Measurements from ENCODE around the gene EHBP1.

Gene EHBP1

DNA sequence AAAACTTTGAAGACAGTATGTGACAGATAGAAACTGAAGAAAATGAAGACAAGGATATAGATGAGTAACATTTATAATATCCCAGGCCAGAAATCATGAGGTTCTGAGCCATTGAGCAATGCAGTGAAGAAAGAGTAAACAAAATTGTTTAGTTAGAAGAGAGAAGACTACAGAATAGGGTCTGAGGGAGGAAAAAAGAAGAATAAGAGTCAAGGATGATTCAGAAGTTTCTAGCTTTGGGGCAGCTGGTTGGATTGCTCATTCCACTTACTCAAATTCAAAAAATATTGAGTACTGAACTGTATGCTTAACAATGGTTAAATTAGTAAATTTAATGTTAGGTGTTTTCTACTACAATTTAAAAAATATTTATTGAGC is 190.1 kb downstream of the EHBP1 start:
- no peak for DNase-seq

DNA sequence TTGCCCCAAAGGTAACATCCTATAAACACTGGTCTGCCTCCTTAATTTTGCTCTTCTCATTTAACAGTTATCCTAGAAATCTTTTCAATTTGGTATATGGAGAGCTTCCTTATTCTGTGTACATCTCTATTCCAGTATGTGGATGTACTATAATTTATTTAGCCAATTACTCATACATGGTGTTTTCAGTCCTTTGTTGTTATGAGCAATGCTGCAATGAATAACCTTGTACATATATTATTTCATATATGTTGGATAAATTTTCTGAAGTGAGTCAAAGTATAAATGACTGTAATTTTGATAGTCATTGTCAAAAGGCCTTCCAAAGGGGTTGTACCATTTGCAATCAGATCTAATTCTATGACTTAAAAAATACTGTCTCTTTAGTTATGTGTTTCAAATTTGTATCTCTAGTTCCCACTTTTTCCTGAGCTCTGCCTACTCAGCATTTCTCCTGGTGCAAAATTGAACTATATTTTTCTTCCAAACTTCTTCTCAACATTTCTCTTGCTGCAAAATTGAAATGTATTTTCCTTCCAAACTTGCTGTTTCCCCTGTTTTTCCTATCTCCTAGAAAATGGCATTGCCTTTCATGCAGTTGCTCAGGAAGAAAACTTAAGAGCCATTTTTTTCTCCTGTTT is 191.8 kb downstream of the EHBP1 start:
- DNase-seq: no peak

DNA sequence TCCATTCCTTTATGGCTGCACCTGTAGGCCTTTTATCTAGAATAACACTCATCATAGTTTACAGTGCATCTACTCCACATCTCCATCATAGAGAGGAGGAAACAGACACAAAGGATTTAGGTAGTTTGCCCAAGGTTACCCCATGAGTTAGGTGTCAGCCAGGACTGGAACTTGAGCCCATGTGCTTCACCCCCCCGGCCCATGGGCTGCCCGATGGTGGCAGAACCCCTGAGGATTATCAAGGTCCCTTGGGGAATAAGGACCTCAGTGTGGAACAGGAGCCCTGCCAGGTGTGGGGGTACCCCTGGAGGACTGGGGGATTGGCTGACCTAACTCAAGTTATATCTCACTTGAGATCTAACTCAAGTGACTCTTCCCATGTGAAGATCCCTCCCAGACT is 198.8 kb downstream of the EHBP1 start:
- DNase-seq: no peak

DNA sequence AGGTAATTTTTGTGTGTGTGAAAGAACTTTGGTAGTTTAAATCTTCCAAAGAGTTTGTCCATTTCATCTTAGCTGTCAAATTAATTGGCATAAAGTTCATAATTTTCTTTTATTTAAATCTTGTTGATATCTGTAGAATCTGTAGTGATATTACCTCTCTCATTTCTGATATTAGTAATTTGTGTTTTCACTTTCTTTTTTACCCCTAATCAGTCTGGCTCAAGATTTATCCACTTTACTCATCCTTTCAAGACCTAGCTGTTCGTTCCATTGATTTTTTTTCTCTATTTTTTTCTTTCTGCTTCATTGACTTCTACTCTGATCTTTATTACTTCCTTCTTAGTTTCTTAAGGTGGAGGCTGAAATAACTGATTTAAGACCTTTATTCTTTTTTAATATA is 202.6 kb downstream of the EHBP1 start:
- DNase-seq: no peak

DNA sequence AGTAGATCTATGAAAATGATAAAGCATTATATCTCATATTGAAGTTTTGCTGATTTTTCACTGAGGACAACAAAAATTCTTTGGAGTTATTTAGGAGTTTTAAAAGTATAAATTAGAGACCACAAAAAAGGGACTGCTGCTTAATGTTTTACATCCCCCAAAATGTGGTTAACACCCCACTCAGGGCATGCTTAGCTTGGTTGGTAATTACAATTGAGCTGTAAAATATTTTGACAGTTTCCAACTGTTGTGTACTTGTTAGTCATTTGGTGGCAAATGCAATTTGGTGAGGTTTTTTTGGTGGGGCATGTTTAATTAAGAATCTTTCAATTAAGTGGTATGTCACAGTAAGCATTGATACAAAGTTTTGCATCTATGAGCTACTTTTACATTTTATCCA is 207.8 kb downstream of the EHBP1 start:
- no peak for DNase-seq

DNA sequence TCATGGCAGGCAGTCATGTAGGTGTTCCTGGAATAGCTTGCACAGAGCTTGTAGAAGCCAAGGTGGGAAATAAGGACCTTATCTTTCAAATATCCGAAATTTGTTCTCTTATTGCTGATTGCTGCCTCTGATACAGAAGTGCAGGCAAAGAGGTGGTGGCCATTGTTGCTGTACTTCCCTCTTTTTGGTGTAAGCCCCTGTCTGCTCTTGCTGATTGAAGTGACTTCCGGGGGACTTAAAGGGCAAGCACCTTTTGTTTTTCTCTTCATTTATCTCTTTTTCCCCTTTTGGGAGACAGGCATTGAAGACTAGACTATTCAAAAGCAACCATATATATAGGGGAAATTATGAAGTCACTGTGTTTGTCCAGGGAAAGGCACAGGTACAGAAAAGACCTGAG is 213.5 kb downstream of the EHBP1 start:
- no peak for DNase-seq

DNA sequence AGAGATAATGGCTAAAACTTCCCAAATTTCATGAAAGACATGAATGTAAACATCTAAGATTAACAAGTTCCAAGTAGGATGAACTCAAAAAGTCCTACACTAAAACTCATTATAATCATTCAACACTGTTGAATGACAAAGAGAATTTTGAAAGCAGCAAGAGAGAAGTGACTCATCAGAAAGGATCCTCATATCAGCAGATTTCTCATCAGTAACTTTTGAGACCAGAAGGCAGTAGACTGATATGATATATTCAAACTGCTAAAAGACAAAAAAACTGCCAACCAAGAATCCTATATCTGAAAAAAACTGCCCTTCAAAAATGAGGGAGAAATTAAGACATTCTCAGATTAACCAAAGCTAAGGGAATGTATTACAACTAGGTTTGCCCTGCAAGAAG is 214.6 kb downstream of the EHBP1 start:
- no peak for DNase-seq

DNA sequence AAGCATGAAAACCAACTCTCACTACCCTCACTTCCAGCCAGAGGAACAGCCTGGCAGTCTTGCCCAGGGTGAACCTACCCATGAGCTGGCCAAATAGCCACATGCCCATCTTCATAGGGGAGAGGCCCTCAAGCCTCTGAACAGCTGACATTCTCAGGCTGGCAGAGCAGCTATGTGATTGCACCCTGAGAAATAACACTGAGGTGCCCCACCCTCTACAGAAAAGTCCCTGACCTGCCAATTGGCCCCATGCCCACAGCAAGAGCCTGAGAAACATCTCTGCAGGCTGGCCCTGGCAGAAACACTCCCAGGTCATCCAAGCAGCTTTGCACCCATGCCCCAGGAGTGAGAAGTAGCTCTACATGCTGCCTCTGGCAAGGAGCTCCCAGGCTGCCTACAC is 217.7 kb downstream of the EHBP1 start:
- DNase-seq: no peak

DNA sequence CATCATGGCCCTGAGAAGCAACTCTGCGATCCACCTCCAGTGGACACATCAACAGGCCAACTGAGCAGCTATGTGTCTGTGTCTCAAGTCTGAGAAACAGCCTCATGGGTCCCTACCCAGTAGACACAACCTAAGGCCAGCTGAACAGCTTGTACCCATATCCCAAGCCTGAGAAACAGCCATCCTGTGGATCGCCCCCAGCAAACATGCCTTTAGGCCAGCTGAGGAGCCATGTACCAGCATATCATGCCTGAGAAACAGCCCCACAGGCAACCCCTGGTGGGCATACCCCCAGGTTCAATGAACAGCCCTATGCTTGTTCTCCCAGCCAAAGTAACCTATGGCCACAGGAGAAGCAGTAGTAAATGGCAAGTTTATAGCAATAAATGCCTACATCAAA is 218.4 kb downstream of the EHBP1 start:
- no peak for DNase-seq

DNA sequence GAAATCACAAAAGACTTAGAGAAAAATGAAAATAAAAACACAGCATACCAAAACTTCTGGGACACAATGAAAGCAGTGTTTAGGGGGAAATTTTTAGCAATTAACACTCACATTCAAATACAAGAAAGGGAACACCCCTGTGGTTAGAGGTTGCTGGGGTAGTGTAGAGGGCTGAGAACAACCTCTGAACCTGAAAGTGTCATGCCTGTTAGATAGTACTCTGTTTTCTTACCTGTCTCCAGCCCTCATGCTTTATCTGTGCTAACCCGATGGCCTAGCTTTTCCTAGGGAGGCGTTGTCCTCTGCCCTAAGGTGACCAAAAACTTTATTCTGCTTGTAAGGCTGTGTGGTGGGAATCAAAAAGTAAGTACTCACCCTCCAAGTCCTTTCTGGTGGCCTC is 222.5 kb downstream of the EHBP1 start:
- no peak for DNase-seq

DNA sequence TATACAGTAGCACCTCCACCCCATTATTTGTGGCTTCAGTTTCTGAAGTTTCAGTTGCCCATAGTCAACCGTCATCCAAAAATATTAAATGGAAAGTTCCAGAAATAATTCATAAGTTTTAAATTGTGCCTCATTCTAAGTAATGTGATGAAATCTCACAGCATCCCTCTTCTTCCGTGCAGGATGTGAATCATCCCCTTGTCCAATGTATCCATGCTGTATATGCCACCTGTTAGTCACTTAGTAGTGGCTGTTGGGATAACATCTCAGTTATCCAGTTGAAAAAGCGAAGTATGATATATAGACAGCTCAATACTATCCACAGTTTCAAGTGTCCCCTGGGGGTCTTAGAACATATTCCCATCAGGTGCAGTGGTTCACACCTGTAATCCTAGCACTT is 226.0 kb downstream of the EHBP1 start:
- no peak for DNase-seq

DNA sequence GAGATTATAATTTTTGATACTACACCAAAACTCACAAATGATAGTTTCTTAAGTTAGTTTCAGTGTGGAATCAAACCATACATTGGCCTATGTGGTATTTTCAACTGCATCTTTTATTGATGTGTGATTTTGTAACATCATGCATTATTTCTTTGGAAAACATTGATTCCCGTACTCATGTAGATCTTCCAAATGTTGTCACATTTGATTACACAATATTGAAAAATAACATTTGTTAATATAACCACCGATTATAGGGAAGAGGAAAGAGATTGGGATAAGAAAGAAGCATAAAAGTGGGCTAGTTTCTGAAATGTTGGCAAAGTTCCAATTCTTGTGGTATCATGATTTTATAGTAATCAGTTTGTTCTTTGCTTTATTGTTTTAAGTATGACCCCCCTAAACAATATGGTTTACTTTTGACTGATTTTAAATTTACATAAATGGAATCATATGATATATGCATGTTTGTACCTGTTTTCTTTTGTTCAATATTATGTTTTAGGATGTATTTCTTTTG is 227.9 kb downstream of the EHBP1 start:
- no peak for DNase-seq

DNA sequence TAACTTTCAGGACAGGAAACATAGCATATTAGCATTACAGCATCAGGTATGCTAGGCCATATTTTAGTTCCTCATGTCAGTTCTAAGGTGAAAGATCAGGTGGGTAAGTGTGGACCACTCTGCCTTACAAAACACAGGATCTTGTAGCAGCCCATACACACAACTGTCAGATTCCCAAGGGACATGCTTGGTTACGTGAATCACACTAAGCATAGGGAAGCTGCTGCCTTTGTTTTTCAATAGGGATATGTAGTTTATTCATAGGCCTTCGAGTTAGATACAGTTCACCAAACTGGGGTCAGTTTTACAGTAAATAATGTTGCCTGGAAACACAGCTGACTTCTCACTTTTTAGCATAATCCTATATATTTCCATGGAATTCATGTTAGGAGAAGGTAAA is 229.0 kb downstream of the EHBP1 start:
- DNase-seq: no peak

DNA sequence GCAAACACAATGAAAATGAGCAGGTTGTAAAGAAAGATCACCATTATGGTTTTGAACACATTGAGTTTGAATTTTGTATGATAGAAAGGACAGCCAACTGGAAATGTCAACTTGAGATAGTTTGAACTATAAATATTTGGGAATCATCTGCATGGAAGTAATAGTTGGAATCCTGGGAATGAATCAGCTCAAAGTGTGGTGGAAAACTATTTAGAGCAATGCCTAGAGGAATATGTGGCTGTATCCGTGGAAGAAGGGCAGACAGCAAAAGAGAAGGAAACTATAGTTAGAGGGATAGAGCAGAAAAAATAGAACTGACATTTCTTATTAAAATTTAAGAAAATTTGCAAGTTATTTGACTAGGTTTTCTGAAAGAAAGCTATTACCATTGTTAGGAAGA is 232.6 kb downstream of the EHBP1 start:
- DNase-seq: no peak

DNA sequence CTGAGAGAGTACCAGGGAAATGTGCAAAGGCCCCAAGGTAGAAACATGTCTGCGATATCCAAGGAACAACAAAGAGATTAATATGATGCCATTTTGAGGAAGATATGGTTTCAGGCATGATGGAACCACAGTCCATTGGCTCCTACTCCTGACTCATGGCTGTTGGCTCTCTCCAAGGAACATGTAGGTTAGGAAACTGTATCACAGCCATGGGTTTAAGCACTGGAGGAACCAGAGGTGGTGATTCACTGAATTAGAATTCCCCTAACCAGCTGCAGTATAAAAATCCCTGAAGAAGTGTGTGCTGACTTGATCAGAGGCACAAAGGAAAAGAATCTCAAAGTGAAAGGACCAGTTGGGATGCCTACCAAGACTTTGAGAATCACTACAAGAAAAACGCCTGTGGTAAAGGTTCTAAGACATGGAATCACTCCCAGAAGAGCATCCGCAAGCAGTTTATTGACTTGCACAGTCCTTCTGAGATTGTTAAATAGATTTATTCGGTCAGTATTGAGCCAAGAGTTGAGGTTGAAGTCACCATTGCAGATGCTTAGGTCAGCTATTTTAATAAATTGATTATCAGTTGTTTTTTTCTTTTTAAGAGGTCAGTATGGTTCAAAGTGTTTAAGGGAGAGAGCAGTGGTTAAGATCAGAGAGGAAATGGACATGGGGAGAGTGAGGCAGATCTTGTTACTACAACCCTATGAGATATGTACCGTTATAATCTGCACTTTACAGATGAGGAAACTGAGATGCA is 234.4 kb downstream of the EHBP1 start:
- DNase-seq: no peak

DNA sequence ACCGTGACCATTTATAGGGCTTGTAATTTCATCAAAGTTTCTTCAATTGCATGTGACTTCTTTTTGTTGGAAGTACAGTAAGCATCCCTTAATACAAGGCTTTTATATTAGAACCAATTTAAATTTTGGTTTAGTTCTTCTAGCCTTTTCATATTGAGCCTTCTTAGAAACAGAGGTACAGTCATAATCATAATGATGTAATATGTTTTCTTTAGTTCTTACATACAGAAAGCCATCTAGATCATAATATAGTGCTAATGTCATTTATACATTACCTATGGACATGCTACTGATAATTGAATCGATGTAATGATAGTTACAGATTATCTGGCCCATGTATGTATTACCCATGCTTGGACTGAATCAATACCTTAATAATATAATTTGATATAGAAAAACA is 235.2 kb downstream of the EHBP1 start:
- no peak for DNase-seq

DNA sequence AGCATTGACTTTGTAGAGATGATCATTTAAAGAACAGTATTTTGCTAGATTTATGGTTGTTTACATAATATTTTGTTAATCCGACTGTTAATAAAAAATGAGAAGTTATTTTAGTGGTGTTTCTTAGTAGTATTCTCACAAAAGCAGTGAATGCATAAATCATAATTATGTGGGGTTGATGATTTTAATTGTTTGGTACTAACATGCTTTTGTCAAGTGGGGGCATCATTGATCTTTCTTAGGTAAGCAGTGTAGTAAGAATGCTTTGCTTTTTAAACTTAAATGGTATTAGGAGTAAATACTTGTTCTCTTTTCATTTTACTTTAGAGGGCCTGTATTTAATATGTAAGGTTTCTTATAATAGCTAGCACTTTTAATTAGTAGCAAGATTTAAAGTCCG is 235.9 kb downstream of the EHBP1 start:
- DNase-seq: no peak

DNA sequence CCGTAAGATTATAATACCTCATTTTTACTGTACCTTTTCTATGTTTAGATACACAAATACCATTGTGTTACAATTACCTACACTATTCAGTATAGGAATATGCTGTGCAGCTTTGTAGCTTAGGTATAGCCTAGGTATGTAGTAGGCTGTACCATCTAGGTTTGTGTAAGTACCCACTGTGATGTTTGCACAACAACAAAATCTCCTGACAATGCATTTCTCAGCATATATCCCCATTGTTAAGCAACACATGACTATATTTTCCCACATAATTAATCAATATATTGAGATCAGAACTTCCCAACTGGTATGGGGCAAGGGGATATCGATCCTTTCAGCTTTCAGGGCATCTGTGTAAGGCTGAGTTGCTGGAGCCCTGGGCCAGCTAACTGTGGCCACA is 238.8 kb downstream of the EHBP1 start:
- no peak for DNase-seq

DNA sequence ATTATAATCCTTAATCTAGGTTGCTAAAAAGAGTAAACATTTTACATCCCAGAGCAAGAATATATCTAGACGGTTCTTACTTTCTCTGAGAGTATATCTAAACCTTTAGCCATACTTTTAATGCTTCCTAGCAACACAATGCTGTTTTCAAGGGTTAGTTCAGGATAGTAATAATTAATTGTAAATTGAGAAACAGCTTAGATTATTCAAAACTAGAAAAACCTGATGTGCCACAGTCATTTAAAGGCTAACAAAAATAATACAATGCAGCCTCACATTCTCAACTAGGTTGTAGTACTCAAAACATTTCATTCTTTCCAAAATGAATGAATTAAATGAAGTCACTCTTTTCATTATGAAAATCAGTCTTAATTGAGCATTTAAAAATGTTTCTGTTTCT is 241.9 kb downstream of the EHBP1 start:
- DNase-seq: no peak

DNA sequence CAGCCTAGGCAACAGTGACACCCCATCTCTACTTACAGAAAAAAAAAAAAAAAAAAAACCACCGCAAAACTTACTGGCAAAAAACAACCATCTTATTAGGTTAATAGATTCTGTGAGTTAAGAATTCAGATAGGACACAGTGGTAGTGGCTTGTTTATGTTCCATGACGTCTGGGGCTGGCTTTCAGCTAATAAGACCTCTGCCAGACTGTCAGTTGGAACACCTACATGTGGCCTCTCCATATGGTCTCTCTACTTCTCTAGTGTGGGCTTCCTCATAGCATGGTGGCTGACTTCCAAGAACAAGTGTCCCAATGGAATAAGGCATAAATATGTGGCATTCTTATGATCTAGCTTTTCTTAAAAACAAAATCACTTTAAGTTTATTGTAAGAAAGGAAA is 251.1 kb downstream of the EHBP1 start:
- DNase-seq: no peak

DNA sequence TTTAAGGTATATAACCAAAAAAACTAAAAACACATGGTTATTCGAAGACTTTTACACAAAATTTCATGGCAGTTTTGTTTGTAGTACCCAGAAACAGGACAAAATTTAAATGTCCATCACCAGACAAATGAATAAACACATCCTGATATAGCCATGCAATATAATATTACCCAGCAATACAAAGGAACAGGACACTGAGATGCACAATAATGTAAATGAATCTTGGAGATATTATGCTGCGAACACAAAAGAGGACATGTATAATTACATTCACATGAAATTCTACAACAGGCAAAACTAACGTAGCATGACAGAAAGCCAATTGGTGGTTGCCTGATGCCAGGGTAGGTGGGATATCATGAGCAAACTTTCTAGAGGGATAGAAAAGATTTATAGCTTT is 252.7 kb downstream of the EHBP1 start:
- no peak for DNase-seq

DNA sequence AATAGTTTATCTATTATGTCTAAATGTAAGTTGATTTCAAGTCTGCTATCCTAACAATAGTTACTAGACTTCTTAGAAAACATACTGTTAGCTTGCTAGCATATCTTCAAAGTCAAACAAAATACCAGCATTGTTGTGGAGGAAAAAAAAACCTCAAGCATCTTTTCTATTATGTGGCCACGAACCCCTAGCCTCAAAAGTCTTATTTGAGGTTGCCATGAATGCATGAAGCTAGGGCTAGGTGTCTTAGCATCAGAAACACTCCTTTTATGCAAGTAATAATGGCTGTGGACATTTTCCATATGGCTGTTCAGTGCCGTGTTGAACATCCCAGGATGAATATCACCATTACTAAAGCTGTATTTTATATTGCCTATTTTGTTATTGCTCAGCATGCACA is 258.5 kb downstream of the EHBP1 start:
- DNase-seq: no peak

DNA sequence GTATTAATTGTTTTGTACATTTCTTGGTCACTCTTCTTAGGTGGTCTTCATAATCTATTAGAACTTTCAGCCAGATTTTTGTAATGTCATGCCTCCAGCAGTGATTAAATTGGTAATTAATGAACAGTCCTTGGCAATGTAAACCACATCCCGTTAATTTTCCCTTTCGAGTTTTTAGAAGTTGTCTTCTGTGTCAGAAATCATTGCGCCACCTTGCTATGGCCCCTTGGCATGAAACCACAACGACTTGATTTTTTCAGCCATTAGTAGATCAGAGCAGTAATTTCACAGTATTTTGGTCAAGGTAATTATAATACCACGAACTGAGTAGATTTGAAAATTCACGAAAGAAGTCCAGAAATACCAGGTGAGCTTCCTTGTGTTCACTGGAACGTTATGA is 259.2 kb downstream of the EHBP1 start:
- DNase-seq: no peak

DNA sequence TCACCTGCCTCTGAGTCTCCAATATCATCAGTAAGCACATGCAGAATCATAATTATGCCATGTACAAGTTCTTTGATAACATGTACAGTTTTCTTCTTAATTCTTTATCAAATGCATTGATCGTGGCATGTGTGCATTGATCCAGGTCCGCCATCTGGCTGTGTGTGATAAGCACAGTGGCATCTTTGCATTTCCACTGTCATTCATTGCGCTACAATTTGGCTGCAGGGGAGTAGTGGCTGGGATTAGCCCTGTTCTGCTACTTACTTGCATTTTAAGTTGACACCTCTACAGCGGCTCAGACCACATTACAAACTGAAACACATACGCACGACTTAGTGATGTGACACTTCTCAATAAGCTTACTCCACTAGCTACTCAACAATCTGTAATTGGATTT is 261.5 kb downstream of the EHBP1 start:
- DNase-seq: no peak

DNA sequence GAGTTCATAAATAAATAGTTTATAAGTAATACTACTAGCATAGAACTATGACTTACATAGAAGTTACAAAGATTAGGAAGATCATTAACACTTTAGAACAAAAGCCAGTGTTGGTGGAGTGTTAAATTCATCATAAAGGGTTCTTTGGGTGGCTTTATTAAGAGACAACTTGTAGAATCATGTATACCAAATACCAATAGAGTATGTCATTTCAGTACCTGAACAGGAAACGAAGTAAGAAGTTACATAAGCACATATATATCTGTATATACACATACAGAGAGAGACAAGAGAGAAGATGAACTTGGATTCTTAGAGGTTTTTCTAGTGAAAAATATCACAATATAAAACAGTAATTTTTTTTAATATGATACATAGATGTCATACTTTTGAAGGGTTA is 262.7 kb downstream of the EHBP1 start:
- DNase-seq: no peak
